H9 (cell line): ENCODE measurements around the gene APOH. TPM values are rescaled to one million over a fixed set of nuclear protein-coding genes. Genes with fewer than 3 reads are reported as not detected.

Source experiments
- DNase-seq: peaks from one replicate; pipeline ENCODE4 v3.0.0-alpha.2; 2017
- H2AFZ ChIP-seq: one replicate; pipeline ENCODE4 v1.6.1; 2013; ENCODE audit warnings: mild to moderate bottlenecking, low read length, control low read depth, moderate library complexity
- H2AK5ac ChIP-seq: 2 replicates; pipeline ENCODE4 v1.6.1; 2013; ENCODE audit warnings: low read length, control low read depth, mixed read lengths; ENCODE audit not compliant: insufficient read length
- H2BK120ac ChIP-seq: one replicate; pipeline ENCODE4 v1.6.1; 2013; ENCODE audit warnings: low read depth, mild to moderate bottlenecking, low read length, control low read depth, inconsistent platforms; ENCODE audit not compliant: poor library complexity, severe bottlenecking
- H2BK12ac ChIP-seq: 2 replicates; pipeline ENCODE4 v1.6.1; 2013; ENCODE audit warnings: low read length, control low read depth, mixed read lengths, low read depth; ENCODE audit not compliant: insufficient read length
- H2BK15ac ChIP-seq: 2 replicates; pipeline ENCODE4 v1.6.1; 2013; ENCODE audit warnings: low read depth, low read length, control low read depth
- H2BK20ac ChIP-seq: one replicate; pipeline ENCODE4 v1.6.1; 2013; ENCODE audit warnings: low read depth, mild to moderate bottlenecking, low read length, control low read depth, inconsistent platforms; ENCODE audit not compliant: poor library complexity, severe bottlenecking
- H2BK5ac ChIP-seq: 2 replicates; pipeline ENCODE4 v1.6.1; 2013; ENCODE audit warnings: low read length, control low read depth, mixed read lengths; ENCODE audit not compliant: insufficient read length
- H3K14ac ChIP-seq: 2 replicates; pipeline ENCODE4 v1.6.1; 2013; ENCODE audit warnings: low read length, control low read depth; ENCODE audit not compliant: insufficient read depth
- H3K18ac ChIP-seq: 2 replicates; pipeline ENCODE4 v1.6.1; 2013; ENCODE audit warnings: low read depth, mild to moderate bottlenecking, mixed read lengths, low read length, control low read depth; ENCODE audit not compliant: insufficient read length
- H3K23ac ChIP-seq: 2 replicates; pipeline ENCODE4 v1.6.1; 2013; ENCODE audit warnings: low read length, control low read depth, mixed read lengths, low read depth; ENCODE audit not compliant: insufficient read length
- H3K23me2 ChIP-seq: 2 replicates; pipeline ENCODE4 v1.6.1; 2013; ENCODE audit warnings: low read depth, mild to moderate bottlenecking, mixed read lengths, low read length, control low read depth; ENCODE audit not compliant: insufficient read length, poor library complexity, severe bottlenecking
- H3K27ac ChIP-seq: 2 replicates; pipeline ENCODE4 v1.5.1; 2013; ENCODE audit warnings: low read length, control low read depth, mixed read lengths, low read depth; ENCODE audit not compliant: insufficient read length
- H3K27me3 ChIP-seq: 2 replicates; pipeline ENCODE4 v1.6.1; 2013; ENCODE audit warnings: low read length, control low read depth, inconsistent platforms; ENCODE audit not compliant: insufficient read depth
- H3K4ac ChIP-seq: 2 replicates; pipeline ENCODE4 v1.6.1; 2013; ENCODE audit warnings: low read depth, mild to moderate bottlenecking, control low read depth, inconsistent platforms, low read length, moderate library complexity
- H3K4me1 ChIP-seq: 2 replicates; pipeline ENCODE4 v1.6.1; 2013; ENCODE audit warnings: low read length, control low read depth, inconsistent platforms; ENCODE audit not compliant: insufficient read depth
- H3K4me2 ChIP-seq: 2 replicates; pipeline ENCODE4 v1.6.1; 2013; ENCODE audit warnings: low read length, control low read depth, mixed read lengths; ENCODE audit not compliant: insufficient read length, insufficient read depth
- H3K56ac ChIP-seq: 2 replicates; pipeline ENCODE4 v1.6.1; 2013; ENCODE audit warnings: low read depth, mild to moderate bottlenecking, mixed read lengths, low read length, control low read depth; ENCODE audit not compliant: insufficient read length
- H3K79me1 ChIP-seq: 2 replicates; pipeline ENCODE4 v1.6.1; 2013; ENCODE audit warnings: low read depth, mild to moderate bottlenecking, moderate library complexity, low read length, control low read depth, inconsistent platforms; ENCODE audit not compliant: insufficient read depth, poor library complexity, severe bottlenecking
- H3K79me2 ChIP-seq: 2 replicates; pipeline ENCODE4 v1.6.1; 2013; ENCODE audit warnings: low read length, control low read depth, inconsistent platforms; ENCODE audit not compliant: insufficient read depth
- H3K9ac ChIP-seq: 2 replicates; pipeline ENCODE4 v1.6.1; 2013; ENCODE audit warnings: low read length, control low read depth, mixed read lengths; ENCODE audit not compliant: insufficient read length; ENCODE audit errors: extremely low read depth
- H3K9me3 ChIP-seq: one replicate; pipeline ENCODE4 v1.6.1; 2013; ENCODE audit warnings: low read depth, low read length, inconsistent platforms; ENCODE audit not compliant: control insufficient read depth
- H3T11ph ChIP-seq: one replicate; pipeline ENCODE4 v1.6.1; 2013; ENCODE audit warnings: mild to moderate bottlenecking, low read length, control low read depth, inconsistent platforms
- H4K20me1 ChIP-seq: one replicate; pipeline ENCODE4 v1.6.1; 2013; ENCODE audit not compliant: control insufficient read depth, insufficient read length, insufficient read depth
- H4K5ac ChIP-seq: 2 replicates; pipeline ENCODE4 v1.6.1; 2013; ENCODE audit warnings: low read depth, mild to moderate bottlenecking, mixed read lengths, low read length, control low read depth; ENCODE audit not compliant: insufficient read length
- H4K8ac ChIP-seq: replicated peaks from 2 replicates; pipeline ENCODE4 v1.6.1; 2013; ENCODE audit warnings: low read length, control low read depth, mixed read lengths, low read depth; ENCODE audit not compliant: insufficient read length
- H4K91ac ChIP-seq: 2 replicates; pipeline ENCODE4 v1.6.1; 2013; ENCODE audit warnings: low read depth, mild to moderate bottlenecking, moderate library complexity, mixed read lengths, low read length, control low read depth; ENCODE audit not compliant: insufficient read length
- H3K27ac Mint-ChIP-seq, 3 experiments: 2 replicates in 2 of 3; 3 replicates in 1 of 3; pipeline ENCODE4 v1.8.0; 2020 to 2021; ENCODE audit warnings: mixed read lengths in 3 of 3, mild to moderate bottlenecking in 1 of 3, moderate library complexity in 1 of 3
- H3K27me3 Mint-ChIP-seq: 2 replicates; pipeline ENCODE4 v1.8.0; 2021; ENCODE audit warnings: low read depth, mild to moderate bottlenecking, moderate library complexity, mixed read lengths
- H3K36me3 Mint-ChIP-seq, 3 experiments: 2 replicates in 2 of 3; 3 replicates in 1 of 3; pipeline ENCODE4 v1.8.0; 2020 to 2021; ENCODE audit warnings: low read depth in 3 of 3, mixed read lengths in 3 of 3; ENCODE audit not compliant: insufficient read depth in 1 of 3
- H3K4me1 Mint-ChIP-seq, 2 experiments: 2 replicates each; pipeline ENCODE4 v1.8.0; 2020; ENCODE audit warnings: mixed read lengths in 2 of 2
- H3K4me3 Mint-ChIP-seq, 2 experiments: 2 replicates in 1 of 2; 3 replicates in 1 of 2; pipeline ENCODE4 v1.8.0; 2020 to 2021; ENCODE audit warnings: mild to moderate bottlenecking in 2 of 2, mixed read lengths in 2 of 2, moderate library complexity in 1 of 2
- H3K9me3 Mint-ChIP-seq, 2 experiments: 2 replicates in 1 of 2; 3 replicates in 1 of 2; pipeline ENCODE4 v1.8.0; 2020; ENCODE audit warnings: mild to moderate bottlenecking in 2 of 2, mixed read lengths in 2 of 2, moderate library complexity in 1 of 2
- CTCF ChIP-seq: fragments of 200-600 bp; sonication (generic); conservative IDR thresholded peaks from 3 replicates; pipeline ENCODE4 v1.8.0; 2021; ENCODE audit warnings: antibody characterized with exemption, mild to moderate bottlenecking
- WGBS: extraction: QIAGEN DNeasy Blood & Tissue Kit; methylation state at CpG from one replicate; pipeline ENCODE4 v1.1.7; 2013; ENCODE audit warnings: missing lambda C conversion rate, low lambda C conversion rate, mixed read lengths; ENCODE audit not compliant: insufficient read length; ENCODE audit errors: extremely low coverage; 5-methylcytosine and 5-hydroxymethylcytosine counted together
- total RNA-seq: library from RNA; stranded (reverse); gene quantifications from 2 replicates; pipeline ENCODE4 v1.2.1, GENCODE V29; 2021

Gene APOH
- total RNA-seq, 1 experiment from 2014 or later: not detected

- Mint-ChIP-seq H3K4me1 (no peaks in the 10 kb centered on the region), H3K36me3 (0 out of 7 replicates have a peak, but pooled peaks cover 0 to 3% (median 0%) of the 10 kb centered on the region in 3 experiments)
These were observed 59.4 kb downstream of the APOH start for GRCh38 chr17:66169839-66170238.

More at GRCh38 chr17:66169839-66170238, 59.4 kb downstream of the APOH start:
- DNase-seq: no peak
- no peak overlapping the region for H3K27ac Mint-ChIP-seq
- Histone ChIP-seq H3K79me2 (no peaks in the 10 kb centered on the region), H3T11ph (no peak overlapping the region), H3K9me3 (no peaks in the 10 kb centered on the region), H3K56ac (no peak overlapping the region), H4K91ac (no peak overlapping the region), H2BK120ac (no peak overlapping the region), H2BK5ac (no peak overlapping the region), H4K20me1 (no peaks in the 10 kb centered on the region), H3K14ac (no peak overlapping the region), H3K23ac (no peak overlapping the region), H2BK12ac (no peak overlapping the region), H3K4ac (no peak overlapping the region), H3K23me2 (no peaks in the 10 kb centered on the region), H3K18ac (no peak overlapping the region), H2BK15ac (no peak overlapping the region), H3K79me1 (no peaks in the 10 kb centered on the region), H3K4me2 (no peak overlapping the region), H3K9ac (no peak overlapping the region), H3K27ac (no peak overlapping the region), H4K5ac (no peak overlapping the region), H2AFZ (no peak overlapping the region), H4K8ac (no peak overlapping the region), H3K4me1 (no peaks in the 10 kb centered on the region), H3K27me3 (no peaks in the 10 kb centered on the region), H2AK5ac (no peak overlapping the region), H2BK20ac (no peak overlapping the region)
- WGBS: no CpG with 5 or more reads among the region's 3 CpGs
- H3K4me3 Mint-ChIP-seq: no peak overlapping the region
- H3K9me3 Mint-ChIP-seq: no peaks in the 10 kb centered on the region
- TF ChIP-seq CTCF: no peak
- no peaks in the 10 kb centered on the region for H3K27me3 Mint-ChIP-seq
